Kidney (tissue), 14 donors: ENCODE data around the gene IDE. TPM values are rescaled to one million over a fixed set of nuclear protein-coding genes. Genes with fewer than 3 reads are reported as not detected.
A peak's percentile ranks its signal among the peaks of the same experiment; 100 is the strongest.

Experiments
- DNase-seq, 5 donors: peaks; one replicate each; pipeline ENCODE4 v3.0.0-alpha.2; 2013 to 2020
- FAIRE-seq: peaks from 2 replicates; lab custom pipeline; 2012; peaks lifted over from hg19 to GRCh38; lab: Jason Lieb, UNC
- H3K27ac ChIP-seq, 2 donors: one replicate each; pipeline ENCODE4 v1.7.0; 2013; ENCODE audit warnings: low read depth in 2 of 2, low read length in 2 of 2, inconsistent platforms in 1 of 2
- H3K27me3 ChIP-seq: one replicate; pipeline ENCODE4 v1.7.1; 2013; ENCODE audit warnings: low read length, inconsistent platforms; ENCODE audit not compliant: control insufficient read depth, insufficient read depth
- H3K36me3 ChIP-seq, 3 donors: one replicate each; pipeline versions ENCODE4 v1.7.0 to v1.7.1; 2013; ENCODE audit warnings: low read length in 3 of 3, control low read depth in 1 of 3, inconsistent platforms in 1 of 3; ENCODE audit not compliant: insufficient read depth in 3 of 3, control insufficient read depth in 2 of 3
- H3K4me1 ChIP-seq, 3 donors: one replicate each; pipeline versions ENCODE4 v1.7.0 to v1.7.1; 2013; ENCODE audit warnings: low read length in 3 of 3, inconsistent platforms in 1 of 3, low read depth in 1 of 3; ENCODE audit not compliant: control insufficient read depth in 2 of 3, insufficient read depth in 2 of 3
- H3K4me3 ChIP-seq, 3 donors: one replicate each; pipeline versions ENCODE4 v1.7.0 to v1.8.1; 2013; ENCODE audit warnings: low read length in 3 of 3, control low read depth in 1 of 3, inconsistent platforms in 1 of 3
- H3K9ac ChIP-seq, 3 donors: one replicate each; pipeline versions ENCODE4 v1.7.0 to v1.7.1; 2013; ENCODE audit warnings: low read length in 3 of 3, control low read depth in 1 of 3, inconsistent platforms in 1 of 3
- H3K9me3 ChIP-seq, 3 donors: one replicate each; pipeline versions ENCODE4 v1.7.0 to v1.7.1; 2013; ENCODE audit warnings: low read length in 3 of 3, control low read depth in 1 of 3, inconsistent platforms in 1 of 3; ENCODE audit not compliant: control insufficient read depth in 2 of 3, insufficient read depth in 1 of 3
- intact Hi-C: fragments of 100-400 bp; cut with DNase I; formaldehyde crosslinking; loops from one replicate; pipeline ENCODE4 v1.11.1; 2022
- polyA plus RNA-seq: library from polyadenylated mRNA; stranded (reverse); fragments of 350-450 nt; fragmentation: Illumina TruSeq; extraction: RNeasy Lipid Tissue Mini Kit (QIAGEN cat#74804); gene quantifications from one replicate; pipeline ENCODE4 v1.2.3, GENCODE V29; 2014; ENCODE audit warnings: low read depth, low replicate concordance; ENCODE audit not compliant: insufficient read depth
- total RNA-seq: library from RNA; stranded (reverse); fragmentation: NEBNext Ultra II Directional; extraction: Animal tissue kit (Norgen Biotek cat#: 25700); gene quantifications from one replicate; pipeline ENCODE4 v1.2.1, GENCODE V29; 2021
- TF ChIP-seq, protein P1 (sequence below): IDR thresholded peaks from 3 replicates; pipeline ENCODE4 v1.5.1; 2012; ENCODE audit warnings: mild to moderate bottlenecking, moderate library complexity, borderline replicate concordance; ENCODE audit not compliant: insufficient read depth; ENCODE audit errors: extremely low read depth
- donor health status: control.
- donor health status: control.
- donor health status: control.
- donor health status: control.
- donor health status: control.
- donor health status: DM: yes; HTN: yes; CAD: no.
- donor health status: Normal renal cell carcinoma (clear cell type).

The IDE gene
- total and polyA plus RNA-seq, 2 donors from 2014 or later, result 8.6 to 40.5 TPM

DNA sequence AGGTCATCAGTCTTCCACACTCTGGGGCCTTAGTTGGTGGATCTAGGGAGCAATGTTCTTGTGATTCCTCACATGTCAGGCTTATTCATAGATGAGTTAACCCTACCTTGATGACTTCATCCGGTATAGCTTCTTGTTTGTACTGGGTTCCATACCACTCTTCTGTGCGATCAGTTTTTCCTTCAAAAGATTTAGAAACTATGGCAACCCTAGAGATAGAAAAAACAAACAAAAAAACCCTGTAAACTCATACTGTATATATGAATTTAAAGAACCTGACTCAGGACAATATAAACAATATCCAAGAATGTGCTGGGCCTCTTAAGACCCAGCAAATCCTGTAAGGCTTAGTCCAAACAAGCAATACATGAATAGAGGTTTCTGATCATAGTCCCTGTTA, 83.5 kb downstream of the IDE start:
- H3K36me3 ChIP-seq, result peaks cover 4 to 17% (median 10%) of the 10 kb centered on the region in 3 donors
- FAIRE-seq, result no peak

DNA sequence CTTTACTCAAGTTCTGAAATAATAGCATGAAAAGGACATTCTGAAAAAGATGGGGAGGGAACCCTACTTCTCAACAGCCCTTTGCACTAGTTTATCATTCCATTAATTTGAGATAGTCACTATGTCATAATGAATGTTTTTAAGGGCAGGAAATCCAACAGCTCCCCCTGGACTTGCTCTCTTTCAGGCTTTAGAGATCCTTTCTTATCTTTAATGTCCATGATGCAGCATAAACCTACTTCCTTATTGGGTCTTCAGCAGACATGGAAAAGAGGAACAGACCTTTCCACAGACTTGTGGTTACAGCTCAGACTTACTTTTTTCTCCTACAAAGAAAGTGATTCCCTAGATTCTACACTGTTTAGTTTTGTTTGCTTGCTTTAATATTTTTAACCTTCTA, 87.3 kb downstream of the IDE start:
- Histone ChIP-seq H3K27ac (no peak overlapping the region), H3K4me3 (no peak overlapping the region), H3K36me3 (peaks cover 4 to 26% (median 12%) of the 10 kb centered on the region in 3 donors), H3K9ac (no peak overlapping the region), H3K4me1 (no peaks in the 10 kb centered on the region), H3K9me3 (no peaks in the 10 kb centered on the region), H3K27me3 (no peaks in the 10 kb centered on the region)
- FAIRE-seq (no peak), DNase-seq (peak in 1 of 5 donors; percentile 11)
- TF ChIP-seq, protein P1, sequence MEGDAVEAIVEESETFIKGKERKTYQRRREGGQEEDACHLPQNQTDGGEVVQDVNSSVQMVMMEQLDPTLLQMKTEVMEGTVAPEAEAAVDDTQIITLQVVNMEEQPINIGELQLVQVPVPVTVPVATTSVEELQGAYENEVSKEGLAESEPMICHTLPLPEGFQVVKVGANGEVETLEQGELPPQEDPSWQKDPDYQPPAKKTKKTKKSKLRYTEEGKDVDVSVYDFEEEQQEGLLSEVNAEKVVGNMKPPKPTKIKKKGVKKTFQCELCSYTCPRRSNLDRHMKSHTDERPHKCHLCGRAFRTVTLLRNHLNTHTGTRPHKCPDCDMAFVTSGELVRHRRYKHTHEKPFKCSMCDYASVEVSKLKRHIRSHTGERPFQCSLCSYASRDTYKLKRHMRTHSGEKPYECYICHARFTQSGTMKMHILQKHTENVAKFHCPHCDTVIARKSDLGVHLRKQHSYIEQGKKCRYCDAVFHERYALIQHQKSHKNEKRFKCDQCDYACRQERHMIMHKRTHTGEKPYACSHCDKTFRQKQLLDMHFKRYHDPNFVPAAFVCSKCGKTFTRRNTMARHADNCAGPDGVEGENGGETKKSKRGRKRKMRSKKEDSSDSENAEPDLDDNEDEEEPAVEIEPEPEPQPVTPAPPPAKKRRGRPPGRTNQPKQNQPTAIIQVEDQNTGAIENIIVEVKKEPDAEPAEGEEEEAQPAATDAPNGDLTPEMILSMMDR, result no peak
- intact Hi-C loops, result no loop called here

More for the DNA sequence above, 83.5 kb downstream of the IDE start:
- Histone ChIP-seq H3K9ac (no peak overlapping the region), H3K27ac (no peak overlapping the region), H3K4me1 (no peaks in the 10 kb centered on the region), H3K27me3 (no peaks in the 10 kb centered on the region), H3K4me3 (no peak overlapping the region), H3K9me3 (no peaks in the 10 kb centered on the region)
- TF ChIP-seq, protein P1, result no peak
- intact Hi-C loops, result no loop called here
- no peak for DNase-seq

DNA sequence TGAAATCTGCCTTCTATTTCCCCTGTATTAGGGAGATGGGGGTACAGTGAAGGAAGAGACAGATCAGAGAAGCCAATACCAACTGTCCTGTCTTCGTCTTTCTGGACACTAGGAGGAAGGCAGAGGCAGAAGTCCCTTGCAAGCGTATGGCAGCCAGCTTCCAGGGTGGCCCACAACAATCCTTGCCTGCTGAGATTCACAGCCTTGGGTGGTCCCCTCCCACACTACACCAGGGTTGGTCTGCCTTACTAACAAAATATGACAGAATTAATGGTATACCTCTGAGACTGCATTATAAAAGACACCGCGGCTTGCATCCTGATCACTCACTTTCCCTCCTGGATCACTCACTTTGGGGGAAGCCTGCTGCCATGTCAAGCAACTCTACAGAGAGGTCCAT, 90.4 kb downstream of the IDE start:
- DNase-seq, result no peak
- Histone ChIP-seq H3K36me3 (peaks cover 0 to 22% (median 8%) of the 10 kb centered on the region in 3 donors), H3K27me3 (no peaks in the 10 kb centered on the region), H3K9ac (no peak overlapping the region), H3K4me3 (no peak overlapping the region), H3K4me1 (no peaks in the 10 kb centered on the region), H3K9me3 (no peaks in the 10 kb centered on the region), H3K27ac (no peak overlapping the region)
- FAIRE-seq, result no peak
- intact Hi-C loops, result no loop called here
- TF ChIP-seq, protein P1, result no peak

DNA sequence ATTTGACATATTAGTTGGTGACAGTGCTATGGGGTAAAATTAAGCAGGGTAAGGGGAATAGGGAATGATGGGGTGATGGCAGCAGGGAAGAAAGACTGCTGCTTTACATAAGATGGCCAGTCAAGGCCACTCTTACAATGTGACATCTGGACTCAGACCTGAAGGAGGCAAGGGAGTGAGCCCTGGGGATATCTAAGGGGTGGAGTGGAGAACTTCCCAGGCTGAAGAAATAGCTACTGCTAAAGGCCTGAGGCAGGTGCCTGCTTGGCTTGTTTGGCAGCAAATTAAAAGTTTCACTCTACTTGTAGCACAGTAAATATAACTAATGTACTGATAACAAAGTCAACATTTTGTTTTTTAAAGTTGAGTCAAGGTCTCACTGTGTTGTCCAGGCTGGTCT, 93.5 kb downstream of the IDE start:
- FAIRE-seq, result no peak
- Histone ChIP-seq H3K9me3 (no peaks in the 10 kb centered on the region), H3K4me3 (no peak overlapping the region), H3K9ac (no peak overlapping the region), H3K4me1 (no peaks in the 10 kb centered on the region), H3K27me3 (no peaks in the 10 kb centered on the region), H3K27ac (no peak overlapping the region), H3K36me3 (peaks cover 0 to 18% (median 9%) of the 10 kb centered on the region in 3 donors)
- TF ChIP-seq, protein P1, result no peak
- intact Hi-C loops, result no loop called here
- no peak for DNase-seq
